B cell (primary cell): ENCODE measurements around the gene IMPDH2.

ENCODE experiments used
- CTCF ChIP-seq: fragments of 200-600 bp; IDR thresholded peaks from one replicate; pipeline ENCODE4 v1.8.0; 2022; ENCODE audit warnings: antibody characterized with exemption, mild to moderate bottlenecking
- EZH2 ChIP-seq: IDR thresholded peaks from 2 replicates; pipeline ENCODE4 v1.6.1; 2012; ENCODE audit warnings: borderline replicate concordance, low read depth, mild to moderate bottlenecking, moderate library complexity, low read length; ENCODE audit not compliant: insufficient read depth, poor library complexity, severe bottlenecking

GRCh38 chr3:49023775-49024174 is 5.4 kb downstream of the IMPDH2 start:
- TF ChIP-seq CTCF (no peak), EZH2 (no peak)
